ENCODE measurements around the gene C1QL4. TPM values are rescaled to one million over a fixed set of nuclear protein-coding genes. Genes with fewer than 3 reads are reported as not detected.
A peak's percentile ranks its signal among the peaks of the same experiment; 100 is the strongest.

Gene C1QL4
- total and polyA plus RNA-seq, 9 of the 15 experiments (the other 6 are each of a cell fraction or from before 2014, with no cell fraction given): 0.08 to 2.1 (median 0.31) TPM

GRCh38 chr12:49288412-49288853 is 48.6 kb downstream of the C1QL4 start (continued):
- TF ChIP-seq SNRNP70 (optimal IDR thresholded peaks at IDR 0.05; ENCODE audit: low read depth, low read length) (no peak), ESRRA (IDR thresholded peaks at IDR 0.05; ENCODE audit: borderline replicate concordance, low read depth) (0 out of 2 replicates have a peak, but pooled peaks have one; percentile 46), FOXA3 (CRISPR knock-in tag; conservative IDR thresholded peaks at IDR 0.05 in 1 of 2, IDR thresholded peaks at IDR 0.05 in 1 of 2) (no peak), CSDE1 (IDR thresholded peaks at IDR 0.05) (no peak; a peak in 1 of 4 replicates), GTF3C2 (IDR thresholded peaks at IDR 0.05; ENCODE audit: borderline replicate concordance, extremely low read depth, insufficient read length) (no peak), U2AF1 (optimal IDR thresholded peaks at IDR 0.05; ENCODE audit: low read depth, low read length) (no peak), CC2D1A (IDR thresholded peaks at IDR 0.05) (peak; percentile 62; the same call in 1 of the 2 replicates), ATF6 (CRISPR knock-in tag; IDR thresholded peaks at IDR 0.05) (no peak), SREBF2 (CRISPR knock-in tag; IDR thresholded peaks at IDR 0.05) (no peak), RBM17 (IDR thresholded peaks at IDR 0.05; ENCODE audit: borderline replicate concordance, low read depth, low read length) (no peak), NFE2L1 (tag; IDR thresholded peaks at IDR 0.05; ENCODE audit: borderline replicate concordance, low read depth) (no peak), MAFG (tag; conservative IDR thresholded peaks at IDR 0.05) (no peak), NR2F6 (CRISPR knock-in tag; IDR thresholded peaks at IDR 0.05) (no peak), KHSRP (IDR thresholded peaks at IDR 0.05) (no peak), SMAD3 (CRISPR knock-in tag; conservative IDR thresholded peaks at IDR 0.05) (no peak), FIP1L1 (IDR thresholded peaks at IDR 0.05; ENCODE audit: low read depth, low read length, poor library complexity, severe bottlenecking) (no peak), CHD1 (IDR thresholded peaks at IDR 0.05; ENCODE audit: low read length) (no peak)
- TF ChIP-seq, protein P1, sequence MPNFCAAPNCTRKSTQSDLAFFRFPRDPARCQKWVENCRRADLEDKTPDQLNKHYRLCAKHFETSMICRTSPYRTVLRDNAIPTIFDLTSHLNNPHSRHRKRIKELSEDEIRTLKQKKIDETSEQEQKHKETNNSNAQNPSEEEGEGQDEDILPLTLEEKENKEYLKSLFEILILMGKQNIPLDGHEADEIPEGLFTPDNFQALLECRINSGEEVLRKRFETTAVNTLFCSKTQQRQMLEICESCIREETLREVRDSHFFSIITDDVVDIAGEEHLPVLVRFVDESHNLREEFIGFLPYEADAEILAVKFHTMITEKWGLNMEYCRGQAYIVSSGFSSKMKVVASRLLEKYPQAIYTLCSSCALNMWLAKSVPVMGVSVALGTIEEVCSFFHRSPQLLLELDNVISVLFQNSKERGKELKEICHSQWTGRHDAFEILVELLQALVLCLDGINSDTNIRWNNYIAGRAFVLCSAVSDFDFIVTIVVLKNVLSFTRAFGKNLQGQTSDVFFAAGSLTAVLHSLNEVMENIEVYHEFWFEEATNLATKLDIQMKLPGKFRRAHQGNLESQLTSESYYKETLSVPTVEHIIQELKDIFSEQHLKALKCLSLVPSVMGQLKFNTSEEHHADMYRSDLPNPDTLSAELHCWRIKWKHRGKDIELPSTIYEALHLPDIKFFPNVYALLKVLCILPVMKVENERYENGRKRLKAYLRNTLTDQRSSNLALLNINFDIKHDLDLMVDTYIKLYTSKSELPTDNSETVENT (CRISPR knock-in tag; IDR thresholded peaks at IDR 0.05): no peak
- TF ChIP-seq, protein P2, sequence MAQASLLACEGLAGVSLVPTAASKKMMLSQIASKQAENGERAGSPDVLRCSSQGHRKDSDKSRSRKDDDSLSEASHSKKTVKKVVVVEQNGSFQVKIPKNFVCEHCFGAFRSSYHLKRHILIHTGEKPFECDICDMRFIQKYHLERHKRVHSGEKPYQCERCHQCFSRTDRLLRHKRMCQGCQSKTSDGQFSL (CRISPR knock-in tag; IDR thresholded peaks at IDR 0.05): no peak
- TF ChIP-seq, protein P2 (tag; IDR thresholded peaks at IDR 0.05): no peak
- TF ChIP-seq, protein P3, sequence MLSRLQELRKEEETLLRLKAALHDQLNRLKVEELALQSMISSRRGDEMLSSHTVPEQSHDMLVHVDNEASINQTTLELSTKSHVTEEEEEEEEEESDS (CRISPR knock-in tag; IDR thresholded peaks at IDR 0.05): no peak

Data from K562 (cell line).